ENCODE results near the gene MTCH2.

The MTCH2 gene

GRCh38 chr11:47589977-47590861 is 52.1 kb downstream of the MTCH2 start:
- Histone ChIP-seq H3K4me1 (ENCODE audit: insufficient read depth, low read length, severe bottlenecking) (no peaks in the 10 kb centered on the region), H3K27ac (ENCODE audit: low read depth, low read length, poor library complexity, severe bottlenecking) (no peak overlapping the region), H3K9me3 (ENCODE audit: low read length) (no peaks in the 10 kb centered on the region), H4K20me1 (ENCODE audit: insufficient read depth, low read length) (no peaks in the 10 kb centered on the region), H3K36me3 (ENCODE audit: insufficient read depth, low read length) (peaks cover 2% of the 10 kb centered on the region; the same call in 1 of the 2 replicates), H3K79me2 (ENCODE audit: insufficient read depth, low read length) (no peaks in the 10 kb centered on the region), H3K9me2 (ENCODE audit: low read depth, low read length) (no peaks in the 10 kb centered on the region), H3K27me3 (ENCODE audit: insufficient read depth, low read length) (peaks cover 4% of the 10 kb centered on the region; the same call in 1 of the 2 replicates), H3K4me2 (ENCODE audit: low read length) (no peak overlapping the region), H3F3A (ENCODE audit: insufficient read depth, low read length) (no peaks in the 10 kb centered on the region), H3K4me3 (ENCODE audit: low read depth, low read length, poor library complexity, severe bottlenecking) (no peak overlapping the region), H2AFZ (ENCODE audit: low read length) (no peak overlapping the region), H3K9ac (ENCODE audit: low read length) (no peak overlapping the region)
- no peak for TF ChIP-seq EZH2 (IDR thresholded peaks at IDR 0.05; ENCODE audit: borderline replicate concordance, low read length)
- TF ChIP-seq CTCF (IDR thresholded peaks at IDR 0.05; ENCODE audit: low read length): no peak

DNA sequence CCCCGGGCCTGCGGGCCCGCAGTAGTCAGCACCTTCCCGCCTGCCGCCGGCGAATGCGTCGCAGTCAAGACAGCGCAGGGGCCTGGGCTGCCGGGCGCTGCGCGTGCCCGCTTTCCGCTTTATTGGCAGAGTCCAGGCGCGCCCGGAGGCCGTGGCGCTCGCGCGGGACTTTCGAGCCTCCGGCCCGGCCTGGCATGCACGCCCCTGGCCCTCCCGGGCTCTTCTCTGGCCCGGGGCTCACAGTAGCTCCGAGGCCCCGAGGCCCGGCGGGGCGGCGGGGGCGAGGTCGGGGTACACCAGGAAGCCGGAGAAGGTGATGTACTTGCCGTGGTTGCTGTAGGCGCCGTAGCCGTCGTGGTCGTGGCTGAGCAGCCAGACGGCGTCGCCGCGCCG is 52.8 kb downstream of the MTCH2 start:
- H3K36me3 ChIP-seq (ENCODE audit: insufficient read depth, low read length): peaks cover 8% of the 10 kb centered on the region
- H3K4me1 ChIP-seq (ENCODE audit: insufficient read depth, low read length, severe bottlenecking): no peaks in the 10 kb centered on the region
- H3K27me3 ChIP-seq (ENCODE audit: insufficient read depth, low read length): peaks cover 4% of the 10 kb centered on the region; the same call in 1 of the 2 replicates
- no peaks in the 10 kb centered on the region for H3K9me2 ChIP-seq (ENCODE audit: low read depth, low read length)
- H3K27ac ChIP-seq (ENCODE audit: low read depth, low read length, poor library complexity, severe bottlenecking): no peak overlapping the region
- no peaks in the 10 kb centered on the region for H4K20me1 ChIP-seq (ENCODE audit: insufficient read depth, low read length)
- H3K4me2 ChIP-seq (ENCODE audit: low read length): no peak overlapping the region
- H3K9ac ChIP-seq (ENCODE audit: low read length): no peak overlapping the region
- no peak overlapping the region for H3K4me3 ChIP-seq (ENCODE audit: low read depth, low read length, poor library complexity, severe bottlenecking)
- TF ChIP-seq EZH2 (IDR thresholded peaks at IDR 0.05; ENCODE audit: borderline replicate concordance, low read length) (no peak), CTCF (IDR thresholded peaks at IDR 0.05; ENCODE audit: low read length) (no peak)
- no peaks in the 10 kb centered on the region for H3K9me3 ChIP-seq (ENCODE audit: low read length)
- H3K79me2 ChIP-seq (ENCODE audit: insufficient read depth, low read length): no peaks in the 10 kb centered on the region
- H2AFZ ChIP-seq (ENCODE audit: low read length): no peak overlapping the region
- no peaks in the 10 kb centered on the region for H3F3A ChIP-seq (ENCODE audit: insufficient read depth, low read length)

DNA sequence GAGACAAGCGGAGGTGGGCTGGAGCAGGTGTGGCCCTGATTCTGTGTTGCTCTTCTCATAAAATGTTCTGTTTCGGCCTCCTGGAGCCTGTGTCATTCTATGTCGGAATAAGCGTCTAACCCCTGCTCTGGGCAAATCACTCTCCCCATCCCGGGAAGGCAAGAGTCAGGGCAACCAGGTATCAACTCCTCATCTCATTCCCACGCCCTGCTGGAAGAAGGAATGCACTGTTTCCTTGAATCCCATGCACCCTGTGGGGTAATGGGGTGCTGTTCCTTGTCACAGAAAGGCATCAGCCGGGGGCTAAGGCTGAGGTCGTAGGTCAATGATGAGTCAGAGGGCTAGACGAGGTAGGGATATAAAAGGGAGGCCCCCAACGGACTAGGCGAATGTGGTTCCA is 53.2 kb downstream of the MTCH2 start:
- Histone ChIP-seq H3K4me3 (ENCODE audit: low read depth, low read length, poor library complexity, severe bottlenecking) (no peak overlapping the region), H3K9me2 (ENCODE audit: low read depth, low read length) (no peaks in the 10 kb centered on the region), H3K9ac (ENCODE audit: low read length) (no peak overlapping the region), H3K79me2 (ENCODE audit: insufficient read depth, low read length) (no peaks in the 10 kb centered on the region), H3K4me1 (ENCODE audit: insufficient read depth, low read length, severe bottlenecking) (no peaks in the 10 kb centered on the region), H3K9me3 (ENCODE audit: low read length) (no peaks in the 10 kb centered on the region), H2AFZ (ENCODE audit: low read length) (no peak overlapping the region), H3K4me2 (ENCODE audit: low read length) (no peak overlapping the region), H3F3A (ENCODE audit: insufficient read depth, low read length) (0 out of 2 replicates have a peak, but pooled peaks cover 1% of the 10 kb centered on the region), H4K20me1 (ENCODE audit: insufficient read depth, low read length) (no peaks in the 10 kb centered on the region), H3K27ac (ENCODE audit: low read depth, low read length, poor library complexity, severe bottlenecking) (no peak overlapping the region), H3K27me3 (ENCODE audit: insufficient read depth, low read length) (peaks cover 4% of the 10 kb centered on the region; the same call in 1 of the 2 replicates), H3K36me3 (ENCODE audit: insufficient read depth, low read length) (peaks cover 13% of the 10 kb centered on the region)
- TF ChIP-seq EZH2 (IDR thresholded peaks at IDR 0.05; ENCODE audit: borderline replicate concordance, low read length) (no peak), CTCF (IDR thresholded peaks at IDR 0.05; ENCODE audit: low read length) (no peak)
